ENCODE data around the gene PPIC. TPM values are rescaled to one million over a fixed set of nuclear protein-coding genes. Genes with fewer than 3 reads are reported as not detected.
"Not testable (repeated sequence)": the region's sequence is repeated elsewhere in the genome, so short reads cannot be mapped to it uniquely, and the experiment has no call there.

The PPIC gene
- total and polyA plus RNA-seq, 2 experiments from 2014 or later, result 116 to 244 TPM

GRCh38 chr5:122978644-122979297 lies 57.8 kb downstream of the PPIC start:
- H3K27me3 ChIP-seq (replicated peaks; ENCODE audit: insufficient read depth), result no peaks in the 10 kb centered on the region
- H3K9me2 ChIP-seq (ENCODE audit: insufficient read depth), result no peaks in the 10 kb centered on the region
- no peak overlapping the region for H3K4me2 ChIP-seq (ENCODE audit: unreplicated experiment)
- no peak for DNase-seq
- H3K36me3 ChIP-seq (ENCODE audit: low read depth), result no peaks in the 10 kb centered on the region
- WGBS, 2 experiments (ENCODE audit: low coverage in 1 of 2, low lambda C conversion rate in 2 of 2, missing lambda C conversion rate in 2 of 2), result 74% methylated on average over 5 of the region's 5 CpGs
- in situ Hi-C loops (cut with MboI), result no loop called here
- H3K27ac ChIP-seq, result no peak overlapping the region
- H3K4me3 ChIP-seq, result no peak overlapping the region
- no peak overlapping the region for H3K9ac ChIP-seq
- no peaks in the 10 kb centered on the region for H3K4me1 ChIP-seq (ENCODE audit: insufficient read depth)
- no peak overlapping the region for H2AFZ ChIP-seq
- peaks cover 5% of the 10 kb centered on the region; the same call in 1 of the 2 replicates for H3K79me2 ChIP-seq (ENCODE audit: insufficient read depth)
- 0 out of 2 replicates have a peak, but pooled peaks cover 4% of the 10 kb centered on the region for H4K20me1 ChIP-seq (ENCODE audit: insufficient read depth)
- H3F3A ChIP-seq (ENCODE audit: insufficient read depth), result no peaks in the 10 kb centered on the region
- TF ChIP-seq EZH2 (IDR thresholded peaks at IDR 0.05; ENCODE audit: insufficient read depth, poor library complexity, severe bottlenecking) (no peak), EZH2phosphoT487 (IDR thresholded peaks at IDR 0.05; ENCODE audit: insufficient read depth, low read depth) (no peak)
- H3K9me3 ChIP-seq (ENCODE audit: low read depth), result no peaks in the 10 kb centered on the region

GRCh38 chr5:122978068-122978467 lies 58.5 kb downstream of the PPIC start:
- H3K79me2 ChIP-seq (ENCODE audit: insufficient read depth), result peaks cover 5% of the 10 kb centered on the region; the same call in 1 of the 2 replicates
- peaks cover 5% of the 10 kb centered on the region; the same call in 1 of the 2 replicates for H3K4me1 ChIP-seq (ENCODE audit: insufficient read depth)
- no peak for DNase-seq
- no peaks in the 10 kb centered on the region for H3K27me3 ChIP-seq (replicated peaks; ENCODE audit: insufficient read depth)
- no peak overlapping the region for H3K9ac ChIP-seq
- no peak overlapping the region for H3K27ac ChIP-seq
- H3K4me2 ChIP-seq (ENCODE audit: unreplicated experiment), result no peak overlapping the region
- in situ Hi-C loops (cut with MboI), result no loop called here
- no peak overlapping the region for H3K4me3 ChIP-seq
- no peaks in the 10 kb centered on the region for H3K9me3 ChIP-seq (ENCODE audit: low read depth)
- no peaks in the 10 kb centered on the region for H3F3A ChIP-seq (ENCODE audit: insufficient read depth)
- 98 to 99% methylated on average over 2 of the region's 2 CpGs for WGBS, 2 experiments (ENCODE audit: low coverage in 1 of 2, low lambda C conversion rate in 2 of 2, missing lambda C conversion rate in 2 of 2)
- TF ChIP-seq EZH2phosphoT487 (IDR thresholded peaks at IDR 0.05; ENCODE audit: insufficient read depth, low read depth) (no peak), EZH2 (IDR thresholded peaks at IDR 0.05; ENCODE audit: insufficient read depth, poor library complexity, severe bottlenecking) (no peak)
- H3K9me2 ChIP-seq (ENCODE audit: insufficient read depth), result no peaks in the 10 kb centered on the region
- 0 out of 2 replicates have a peak, but pooled peaks cover 4% of the 10 kb centered on the region for H4K20me1 ChIP-seq (ENCODE audit: insufficient read depth)
- no peak overlapping the region for H2AFZ ChIP-seq
- no peaks in the 10 kb centered on the region for H3K36me3 ChIP-seq (ENCODE audit: low read depth)

GRCh38 chr5:122977319-122977718 lies 59.2 kb downstream of the PPIC start:
- Histone ChIP-seq H3K4me1 (ENCODE audit: insufficient read depth) (peaks cover 7% of the 10 kb centered on the region; the same call in 1 of the 2 replicates), H3F3A (ENCODE audit: insufficient read depth) (no peaks in the 10 kb centered on the region), H3K79me2 (ENCODE audit: insufficient read depth) (peaks cover 5% of the 10 kb centered on the region; the same call in 1 of the 2 replicates), H3K4me3 (no peak overlapping the region), H3K9me2 (ENCODE audit: insufficient read depth) (no peaks in the 10 kb centered on the region), H3K9me3 (ENCODE audit: low read depth) (no peaks in the 10 kb centered on the region), H3K27me3 (replicated peaks; ENCODE audit: insufficient read depth) (no peaks in the 10 kb centered on the region), H3K4me2 (ENCODE audit: unreplicated experiment) (no peak overlapping the region), H3K36me3 (ENCODE audit: low read depth) (no peaks in the 10 kb centered on the region), H3K9ac (no peak overlapping the region), H4K20me1 (ENCODE audit: insufficient read depth) (0 out of 2 replicates have a peak, but pooled peaks cover 4% of the 10 kb centered on the region), H3K27ac (no peak overlapping the region), H2AFZ (no peak overlapping the region)
- TF ChIP-seq EZH2phosphoT487 (IDR thresholded peaks at IDR 0.05; ENCODE audit: insufficient read depth, low read depth), result no peak
- no peak for TF ChIP-seq EZH2 (IDR thresholded peaks at IDR 0.05; ENCODE audit: insufficient read depth, poor library complexity, severe bottlenecking)
- in situ Hi-C loops (cut with MboI), result no loop called here
- 84 to 85% methylated on average over 2 of the region's 2 CpGs for WGBS, 2 experiments (ENCODE audit: low coverage in 1 of 2, low lambda C conversion rate in 2 of 2, missing lambda C conversion rate in 2 of 2)
- no peak for DNase-seq

GRCh38 chr5:122974251-122974650 lies 62.3 kb downstream of the PPIC start:
- H3K4me2 ChIP-seq (ENCODE audit: unreplicated experiment); H3K9ac ChIP-seq; H3K79me2 ChIP-seq (ENCODE audit: insufficient read depth); H3K9me2 ChIP-seq (ENCODE audit: insufficient read depth); H3K36me3 ChIP-seq (ENCODE audit: low read depth); H3K4me1 ChIP-seq (ENCODE audit: insufficient read depth); DNase-seq; H3K4me3 ChIP-seq; in situ Hi-C loops (cut with MboI); H2AFZ ChIP-seq; H3K9me3 ChIP-seq (ENCODE audit: low read depth); H3K27ac ChIP-seq; H4K20me1 ChIP-seq (ENCODE audit: insufficient read depth); H3K27me3 ChIP-seq (replicated peaks; ENCODE audit: insufficient read depth); H3F3A ChIP-seq (ENCODE audit: insufficient read depth): not testable (repeated sequence)
- 96 to 100% methylated on average over 3 of the region's 3 CpGs for WGBS, 2 experiments (ENCODE audit: low coverage in 1 of 2, low lambda C conversion rate in 2 of 2, missing lambda C conversion rate in 2 of 2)

- H3K9me3 ChIP-seq (ENCODE audit: low read depth); H3K79me2 ChIP-seq (ENCODE audit: insufficient read depth); H3K4me3 ChIP-seq; H3K4me2 ChIP-seq (ENCODE audit: unreplicated experiment); H3K9ac ChIP-seq; H3F3A ChIP-seq (ENCODE audit: insufficient read depth); H3K4me1 ChIP-seq (ENCODE audit: insufficient read depth); H2AFZ ChIP-seq; in situ Hi-C loops (cut with MboI); H4K20me1 ChIP-seq (ENCODE audit: insufficient read depth); DNase-seq; H3K36me3 ChIP-seq (ENCODE audit: low read depth); H3K9me2 ChIP-seq (ENCODE audit: insufficient read depth); H3K27ac ChIP-seq; H3K27me3 ChIP-seq (replicated peaks; ENCODE audit: insufficient read depth): not testable (repeated sequence)
- 91 to 100% methylated on average over 1 of the region's 1 CpG for WGBS, 2 experiments (ENCODE audit: low coverage in 1 of 2, low lambda C conversion rate in 2 of 2, missing lambda C conversion rate in 2 of 2)
Measured at GRCh38 chr5:122973759-122974158, 62.8 kb downstream of the PPIC start.

Small RNAs within 50 kb of the gene (small RNA-seq; reads per million reads assigned to genes)
- gene RN7SL689P (ENCODE audit: low read depth, low replicate concordance) (not detected), gene RN7SL711P (ENCODE audit: low read depth, low replicate concordance) (not detected)

Other genes with a start within 250 kb of the PPIC start
- gene SNX24, start 191.1 kb downstream of the PPIC start, total RNA-seq (2014; rRNA removed; shearing (Covaris generic)), result 20.8 and 25.7 TPM in 2 replicates
- gene SNX24, start 191.1 kb downstream of the PPIC start, polyA plus RNA-seq (2016; fragmentation: Nextera tagmentation; extraction: Ambion mirVana), result 27.7 and 29.4 TPM in 2 replicates
- gene PRDM6, start 52.5 kb upstream of the PPIC start, total RNA-seq (2014; rRNA removed; shearing (Covaris generic)), result 0.13 and 0.22 TPM in 2 replicates
- gene PRDM6, start 52.5 kb upstream of the PPIC start, polyA plus RNA-seq (2016; fragmentation: Nextera tagmentation; extraction: Ambion mirVana), result 0.59 and 1.1 TPM in 2 replicates

Measured in GM23248 (cell line).